GM12878 (cell line): ENCODE data around the gene TOGARAM1. TPM values are rescaled to one million over a fixed set of nuclear protein-coding genes. Genes with fewer than 3 reads are reported as not detected.

Source experiments
- ATAC-seq: fragments of 200-7000 bp; cut with Tn5 transposase; 3 replicates; pipeline ENCODE4 v1.9.1; 2020; ENCODE audit warnings: mild to moderate bottlenecking, moderate library complexity
- BruUV-seq: library from RNA; stranded (reverse); fragments of 400-500 nt; replicated peaks from 2 replicates; lab custom pipeline; 2021; lab: Mats Ljungman, UMichigan
- CTCF ChIA-PET: fragments of 300-600 bp; sonication (Branson Sonifier 250); formaldehyde crosslinking; extraction: SDS; loops from one replicate; lab custom pipeline; 2021; ENCODE audit warnings: inconsistent platforms; lab: Yijun Ruan, JAX
- POLR2A ChIA-PET: fragments of 350-600 bp; formaldehyde crosslinking; extraction: SDS; loops from one replicate; lab custom pipeline; 2021; ENCODE audit warnings: inconsistent platforms; lab: Charles Lee
- RAD21 ChIA-PET: fragments of 300-600 bp; sonication (Branson Sonifier 250); formaldehyde crosslinking; loops from one replicate; lab custom pipeline; 2023; ENCODE audit warnings: antibody characterized with exemption; ENCODE audit not compliant: unreplicated experiment; lab: Charles Lee
- SMC1A ChIA-PET: fragments of 300-600 bp; sonication (Branson Sonifier 250); formaldehyde crosslinking; loops from one replicate; lab custom pipeline; 2023; ENCODE audit not compliant: unreplicated experiment, uncharacterized antibody; lab: Charles Lee
- DNase-seq: peaks from one replicate; pipeline ENCODE4 v3.0.0-alpha.2; 2011; ENCODE audit warnings: low read depth, low spot score
- FAIRE-seq: peaks from 3 replicates; lab custom pipeline; 2011; peaks lifted over from hg19 to GRCh38; lab: Jason Lieb, UNC
- H2AFZ ChIP-seq: 2 replicates; pipeline ENCODE4 v1.6.0; 2011; ENCODE audit warnings: low read depth, low read length, control low read depth; ENCODE audit not compliant: control insufficient read depth
- H3K27ac ChIP-seq: 2 replicates; pipeline ENCODE4 v1.5.1; 2011; ENCODE audit warnings: control low read depth; ENCODE audit not compliant: control insufficient read depth, insufficient read depth
- H3K27me3 ChIP-seq, 2 experiments: replicated peaks in 1 of 2; 2 replicates each; pipeline versions ENCODE4 v1.6.0 to v1.6.1; 2011; ENCODE audit warnings: low read length in 1 of 2; ENCODE audit not compliant: control insufficient read depth in 2 of 2, insufficient read depth in 2 of 2
- H3K36me3 ChIP-seq, 2 experiments: 2 replicates each; pipeline ENCODE4 v1.5.1; 2011; ENCODE audit warnings: low read length in 1 of 2; ENCODE audit not compliant: control insufficient read depth in 2 of 2, insufficient read depth in 2 of 2
- H3K4me1 ChIP-seq: 2 replicates; pipeline ENCODE4 v1.6.1; 2011; ENCODE audit warnings: mild to moderate bottlenecking, low read length, moderate library complexity, mixed read lengths; ENCODE audit not compliant: control insufficient read depth, insufficient read depth
- H3K4me2 ChIP-seq: 2 replicates; pipeline ENCODE4 v1.6.0; 2011; ENCODE audit warnings: control low read depth; ENCODE audit not compliant: control insufficient read depth, insufficient read depth
- H3K4me3 ChIP-seq: fragments of 200-600 bp; sonication (generic); 2 replicates; pipeline ENCODE4 v1.5.1; 2016
- H3K79me2 ChIP-seq: 2 replicates; pipeline ENCODE4 v1.6.0; 2011; ENCODE audit warnings: low read length; ENCODE audit not compliant: control insufficient read depth, insufficient read depth
- H3K9ac ChIP-seq: 2 replicates; pipeline ENCODE4 v1.8.0; 2011; ENCODE audit warnings: low read length, control low read depth, mixed read lengths; ENCODE audit not compliant: control insufficient read depth, insufficient read depth
- H3K9me3 ChIP-seq: replicated peaks from 3 replicates; pipeline ENCODE4 v1.5.1; 2011; ENCODE audit warnings: mild to moderate bottlenecking, low read length; ENCODE audit not compliant: control insufficient read depth, insufficient read depth
- H4K20me1 ChIP-seq: 2 replicates; pipeline ENCODE4 v1.6.0; 2011; ENCODE audit not compliant: control insufficient read depth, insufficient read depth
- ATF7 ChIP-seq: fragments of 450-650 bp; IDR thresholded peaks from 2 replicates; pipeline ENCODE4 v1.6.1; 2016; ENCODE audit warnings: low read depth, mild to moderate bottlenecking
- BHLHE40 ChIP-seq, 2 experiments: fragments of 450-650 bp in 1 of 2; IDR thresholded peaks; 2 replicates each; pipeline ENCODE4 v1.6.1; 2011 to 2017; ENCODE audit warnings: low read depth in 2 of 2, borderline replicate concordance in 1 of 2, improper control_type of control experiment in 1 of 2, low read length in 1 of 2, mild to moderate bottlenecking in 1 of 2
- CHD4 ChIP-seq: fragments of 200-600 bp; sonication (generic); IDR thresholded peaks from 2 replicates; pipeline ENCODE4 v1.6.1; 2016; ENCODE audit warnings: mild to moderate bottlenecking
- CREM ChIP-seq: IDR thresholded peaks from 2 replicates; pipeline ENCODE4 v1.6.1; 2014; ENCODE audit warnings: antibody characterized with exemption, low read depth
- IKZF1 ChIP-seq: fragments of 450-650 bp; conservative IDR thresholded peaks from 2 replicates; pipeline ENCODE4 v1.6.1; 2017; ENCODE audit warnings: antibody characterized with exemption, mild to moderate bottlenecking
- MXI1 ChIP-seq: fragments of 150-350 bp; IDR thresholded peaks from 2 replicates; pipeline ENCODE4 v1.6.1; 2011; ENCODE audit warnings: low read depth, mild to moderate bottlenecking, inconsistent platforms, low read length, improper control_type of control experiment
- NR2F1 ChIP-seq: fragments of 450-650 bp; conservative IDR thresholded peaks from 2 replicates; pipeline ENCODE4 v1.6.1; 2017; ENCODE audit warnings: mild to moderate bottlenecking
- RAD21 ChIP-seq: IDR thresholded peaks from 2 replicates; pipeline ENCODE4 v1.6.1; 2011; ENCODE audit warnings: mild to moderate bottlenecking, low read depth, low read length, moderate library complexity; ENCODE audit not compliant: insufficient read depth
- SRF ChIP-seq, 2 experiments: IDR thresholded peaks; 2 replicates each; pipeline ENCODE4 v1.6.1; 2011; ENCODE audit warnings: low read depth in 2 of 2, low read length in 2 of 2, mild to moderate bottlenecking in 1 of 2, moderate library complexity in 1 of 2
- ZZZ3 ChIP-seq: IDR thresholded peaks from 2 replicates; pipeline ENCODE4 v1.6.1; 2011; ENCODE audit warnings: low read depth; ENCODE audit not compliant: control insufficient read depth, insufficient read length
- WGBS: methylation state at CpG from one replicate; pipeline ENCODE4 v1.1.6; 2016; ENCODE audit warnings: low lambda C conversion rate; ENCODE audit not compliant: insufficient replicate concordance, insufficient coverage; ENCODE audit errors: missing lambda C conversion rate; 5-methylcytosine and 5-hydroxymethylcytosine counted together
- in situ Hi-C: fragments of 300-500 bp; cut with MboI; formaldehyde crosslinking; loops from 9 replicates; pipeline ENCODE4 v1.14.3; 2018; ENCODE audit warnings: mixed read lengths
- intact Hi-C: fragments of 100-400 bp; cut with micrococcal nuclease; formaldehyde crosslinking; loops from one replicate; pipeline ENCODE4 v1.14.2; 2022; ENCODE audit not compliant: unreplicated experiment
- polyA plus RNA-seq, 11 experiments: library from polyadenylated mRNA; depleted of rRNA in 4 of 11; unstranded in 6 of 11; stranded (reverse) in 5 of 11; fragments of >200 nt; fragmentation: Nextera tagmentation in 4 of 11; fragmentation: Illumina TruSeq in 1 of 11; extraction: Ambion mirVana in 4 of 11; extraction: Trizol in 1 of 11; gene quantifications; 1 replicate in 1 of 11; 2 replicates in 10 of 11; pipeline versions ENCODE4 v1.2.1 to v1.2.3, GENCODE V29; 2011 to 2016; ENCODE audit warnings: inconsistent platforms in 2 of 11, missing spikeins in 2 of 11, low read depth in 1 of 11
- total RNA-seq, 4 experiments: library from RNA; depleted of rRNA in 3 of 4; stranded (reverse); fragments of >200 nt in 3 of 4; fragmentation: Illumina TruSeq in 1 of 4; extraction: Trizol in 1 of 4; gene quantifications; 2 replicates each; pipeline versions ENCODE4 v1.2.1 to v1.2.3, GENCODE V29; 2013 to 2021
- TF ChIP-seq, protein P1 (sequence below): IDR thresholded peaks from 2 replicates; pipeline ENCODE4 v1.6.1; 2011; ENCODE audit warnings: borderline replicate concordance, low read depth, mild to moderate bottlenecking, moderate library complexity, mixed read lengths, low read length; ENCODE audit not compliant: insufficient read depth; ENCODE audit errors: extremely low read length
- TF ChIP-seq, protein P2 (sequence below): IDR thresholded peaks from 2 replicates; pipeline ENCODE4 v1.6.1; 2011; ENCODE audit warnings: mild to moderate bottlenecking, low read depth, low read length, moderate library complexity; ENCODE audit not compliant: insufficient replicate concordance
- TF ChIP-seq, protein P3 (sequence below): fragments of 450-650 bp; IDR thresholded peaks from 2 replicates; pipeline ENCODE4 v1.6.1; 2017; ENCODE audit warnings: antibody characterized with exemption, mild to moderate bottlenecking, moderate library complexity

Gene TOGARAM1
- total and polyA plus RNA-seq, 10 of the 15 experiments (the other 5 are each of a cell fraction or from before 2014, with no cell fraction given), result 2.1 to 14.4 (median 7.2) TPM

DNA sequence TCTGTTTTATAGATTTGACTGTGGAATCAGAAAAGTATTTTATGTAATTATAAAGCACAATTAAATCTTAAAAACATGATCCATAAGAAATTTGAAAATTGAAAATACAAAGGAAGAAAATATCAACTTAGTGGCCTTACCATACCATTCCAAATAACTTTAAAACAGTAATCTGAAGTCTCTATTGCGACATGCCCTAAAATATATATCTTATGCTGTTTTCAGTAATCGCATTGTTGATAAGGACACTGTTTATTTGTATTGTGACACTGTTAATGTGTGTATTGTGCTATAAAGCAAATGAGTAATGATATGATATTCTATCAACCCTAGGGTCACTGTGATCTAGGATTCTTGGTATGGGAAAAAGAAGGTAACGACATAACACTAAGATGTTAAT lies 7.2 kb upstream of the TOGARAM1 start:
- Histone ChIP-seq H3K79me2 (peaks cover 56% of the 10 kb centered on the region), H4K20me1 (no peaks in the 10 kb centered on the region), H3K27me3 (no peaks in the 10 kb centered on the region), H3K4me1 (no peaks in the 10 kb centered on the region), H2AFZ (no peak overlapping the region), H3K4me2 (no peak overlapping the region), H3K9me3 (no peaks in the 10 kb centered on the region; the same call in 2 of the 3 replicates), H3K9ac (no peak overlapping the region), H3K4me3 (no peak overlapping the region), H3K27ac (no peak overlapping the region), H3K36me3 (peaks cover 0 to 2% of the 10 kb centered on the region in 2 experiments; a peak in 1 of 4 replicates)
- intact Hi-C loops, result no loop called here
- FAIRE-seq (no peak), DNase-seq (no peak), ATAC-seq (no peak)
- ChIA-PET POLR2A (no interaction called here), SMC1A (interaction anchor here (1.2 kb wide), 1 partner anchor 24 kb away, joined by 3 read pairs; no protein-coding TSS in a partner anchor), RAD21 (no interaction called here), CTCF (interaction anchor here (1.9 kb wide), 1 partner anchor 11 kb away, joined by 4 read pairs; no protein-coding TSS in a partner anchor)
- no TSS peak for BruUV-seq
- no peak for TF ChIP-seq BHLHE40 (IDR thresholded peaks at IDR 0.05; ENCODE audit: borderline replicate concordance in 1 of 2, low read depth in 2 of 2, low read length in 1 of 2)
- TF ChIP-seq ZZZ3, result no peak
- TF ChIP-seq IKZF1, result no peak
- TF ChIP-seq, protein P1, sequence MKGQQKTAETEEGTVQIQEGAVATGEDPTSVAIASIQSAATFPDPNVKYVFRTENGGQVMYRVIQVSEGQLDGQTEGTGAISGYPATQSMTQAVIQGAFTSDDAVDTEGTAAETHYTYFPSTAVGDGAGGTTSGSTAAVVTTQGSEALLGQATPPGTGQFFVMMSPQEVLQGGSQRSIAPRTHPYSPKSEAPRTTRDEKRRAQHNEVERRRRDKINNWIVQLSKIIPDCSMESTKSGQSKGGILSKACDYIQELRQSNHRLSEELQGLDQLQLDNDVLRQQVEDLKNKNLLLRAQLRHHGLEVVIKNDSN, result no peak
- TF ChIP-seq SRF (IDR thresholded peaks at IDR 0.05; ENCODE audit: low read depth in 2 of 2, low read length in 2 of 2), result no peak
- WGBS, result 100% methylated on average over 3 of the region's 3 CpGs
- in situ Hi-C loops, result no loop called here

DNA sequence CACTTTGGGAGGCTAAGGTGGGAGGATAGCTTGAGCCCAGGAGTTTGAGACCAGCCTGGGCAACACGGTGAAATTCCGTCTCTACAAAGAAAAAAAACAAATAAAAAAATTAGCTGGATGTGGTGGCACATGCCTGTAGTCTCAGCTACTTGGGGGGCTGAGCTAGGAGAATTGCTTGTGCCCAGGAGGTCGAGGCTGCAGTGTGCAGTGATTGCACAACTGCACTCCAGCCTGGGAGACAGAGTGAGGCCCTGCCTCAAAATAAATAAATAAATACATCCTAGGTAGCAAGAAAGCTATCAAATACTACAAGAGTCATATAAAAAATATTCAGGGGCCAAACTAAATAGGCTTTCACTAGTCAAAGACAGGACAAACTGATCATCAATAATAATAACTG lies 6.5 kb upstream of the TOGARAM1 start:
- TF ChIP-seq RAD21, result no peak
- no peak for TF ChIP-seq NR2F1
- TF ChIP-seq CHD4, result no peak
- TF ChIP-seq, protein P2, sequence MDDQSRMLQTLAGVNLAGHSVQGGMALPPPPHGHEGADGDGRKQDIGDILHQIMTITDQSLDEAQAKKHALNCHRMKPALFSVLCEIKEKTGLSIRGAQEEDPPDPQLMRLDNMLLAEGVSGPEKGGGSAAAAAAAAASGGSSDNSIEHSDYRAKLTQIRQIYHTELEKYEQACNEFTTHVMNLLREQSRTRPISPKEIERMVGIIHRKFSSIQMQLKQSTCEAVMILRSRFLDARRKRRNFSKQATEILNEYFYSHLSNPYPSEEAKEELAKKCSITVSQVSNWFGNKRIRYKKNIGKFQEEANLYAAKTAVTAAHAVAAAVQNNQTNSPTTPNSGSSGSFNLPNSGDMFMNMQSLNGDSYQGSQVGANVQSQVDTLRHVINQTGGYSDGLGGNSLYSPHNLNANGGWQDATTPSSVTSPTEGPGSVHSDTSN, result no peak
- no peak for TF ChIP-seq MXI1
- TF ChIP-seq, protein P3, sequence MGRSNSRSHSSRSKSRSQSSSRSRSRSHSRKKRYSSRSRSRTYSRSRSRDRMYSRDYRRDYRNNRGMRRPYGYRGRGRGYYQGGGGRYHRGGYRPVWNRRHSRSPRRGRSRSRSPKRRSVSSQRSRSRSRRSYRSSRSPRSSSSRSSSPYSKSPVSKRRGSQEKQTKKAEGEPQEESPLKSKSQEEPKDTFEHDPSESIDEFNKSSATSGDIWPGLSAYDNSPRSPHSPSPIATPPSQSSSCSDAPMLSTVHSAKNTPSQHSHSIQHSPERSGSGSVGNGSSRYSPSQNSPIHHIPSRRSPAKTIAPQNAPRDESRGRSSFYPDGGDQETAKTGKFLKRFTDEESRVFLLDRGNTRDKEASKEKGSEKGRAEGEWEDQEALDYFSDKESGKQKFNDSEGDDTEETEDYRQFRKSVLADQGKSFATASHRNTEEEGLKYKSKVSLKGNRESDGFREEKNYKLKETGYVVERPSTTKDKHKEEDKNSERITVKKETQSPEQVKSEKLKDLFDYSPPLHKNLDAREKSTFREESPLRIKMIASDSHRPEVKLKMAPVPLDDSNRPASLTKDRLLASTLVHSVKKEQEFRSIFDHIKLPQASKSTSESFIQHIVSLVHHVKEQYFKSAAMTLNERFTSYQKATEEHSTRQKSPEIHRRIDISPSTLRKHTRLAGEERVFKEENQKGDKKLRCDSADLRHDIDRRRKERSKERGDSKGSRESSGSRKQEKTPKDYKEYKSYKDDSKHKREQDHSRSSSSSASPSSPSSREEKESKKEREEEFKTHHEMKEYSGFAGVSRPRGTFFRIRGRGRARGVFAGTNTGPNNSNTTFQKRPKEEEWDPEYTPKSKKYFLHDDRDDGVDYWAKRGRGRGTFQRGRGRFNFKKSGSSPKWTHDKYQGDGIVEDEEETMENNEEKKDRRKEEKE, result no peak
- no peak for TF ChIP-seq ATF7
- TF ChIP-seq CREM, result no peak
- TF ChIP-seq, all 136 proteins: peak for 0
- no peak for FAIRE-seq
- DNase-seq, result no peak
- Histone ChIP-seq H3K4me3 (no peak overlapping the region), H3K9ac (no peak overlapping the region), H4K20me1 (no peaks in the 10 kb centered on the region), H3K79me2 (peaks cover 63% of the 10 kb centered on the region), H3K27ac (no peak overlapping the region), H3K4me2 (no peak overlapping the region), H2AFZ (no peak overlapping the region), H3K9me3 (no peaks in the 10 kb centered on the region; the same call in 2 of the 3 replicates), H3K27me3 (no peaks in the 10 kb centered on the region), H3K36me3 (peaks cover 0 to 2% of the 10 kb centered on the region in 2 experiments; a peak in 1 of 4 replicates), H3K4me1 (no peaks in the 10 kb centered on the region)
- RAD21 ChIA-PET, result no interaction called here
- ATAC-seq, result no peak
- POLR2A ChIA-PET, result no interaction called here
- no TSS peak for BruUV-seq
- 84% methylated on average over 3 of the region's 3 CpGs for WGBS
- CTCF ChIA-PET, result interaction anchor here (0.5 to 1.9 kb wide), 3 partner anchors 12 to 108 kb away, joined by 3 to 4 read pairs (median 3); no protein-coding TSS in a partner anchor
- SMC1A ChIA-PET, result interaction anchor here (1.2 kb wide), 1 partner anchor 23 kb away, joined by 3 read pairs; no protein-coding TSS in a partner anchor
- intact Hi-C loops (no loop called here), in situ Hi-C loops (no loop called here)
